K562 (cell line): Measurements from ENCODE around the gene SLCO3A1. TPM values are rescaled to one million over a fixed set of nuclear protein-coding genes. Genes with fewer than 3 reads are reported as not detected.

Experiments used
- ATAC-seq: fragments of 200-7000 bp; cut with Tn5 transposase; 3 replicates; pipeline ENCODE4 v1.9.1; 2020; ENCODE audit warnings: moderate library complexity
- BruUV-seq: library from RNA; stranded (reverse); fragments of 400-500 nt; replicated peaks from 2 replicates; lab custom pipeline; 2021; lab: Mats Ljungman, UMichigan
- CTCF ChIA-PET: fragments of 300-600 bp; formaldehyde crosslinking; extraction: SDS; loops from one replicate; lab custom pipeline; 2021; ENCODE audit warnings: low intra/inter-chr PET ratio; lab: Yijun Ruan, JAX
- POLR2A ChIA-PET: fragments of 300-600, 350-650 bp; sonication (Branson Sonifier 250); formaldehyde crosslinking; extraction: SDS; loops from one replicate; lab custom pipeline; 2021; ENCODE audit warnings: antibody characterized with exemption, inconsistent platforms; lab: Yijun Ruan, JAX
- DNase-seq, 4 experiments: peaks; one replicate each; pipeline versions ENCODE4 v3.0.0 to v3.0.0-alpha.2; 2011 to 2018; ENCODE audit warnings: low spot score in 3 of 4, mixed read lengths in 3 of 4; ENCODE audit errors: extremely low read depth in 1 of 4
- FAIRE-seq: peaks from 2 replicates; lab custom pipeline; 2011; peaks lifted over from hg19 to GRCh38; lab: Jason Lieb, UNC
- H2AFZ ChIP-seq: 2 replicates; pipeline ENCODE4 v1.6.0; 2011; ENCODE audit warnings: low read depth, low read length, control low read depth, inconsistent platforms
- H3K27ac ChIP-seq: fragments of 200-600 bp; 3 replicates; pipeline ENCODE4 v1.8.0; 2011; ENCODE audit warnings: low read depth, mild to moderate bottlenecking, control low read depth, inconsistent platforms, low read length, moderate library complexity, mixed read lengths; ENCODE audit errors: extremely low read depth
- H3K27me3 ChIP-seq, 2 experiments: fragments of 300-600 bp in 1 of 2; 2 replicates in 1 of 2; 3 replicates in 1 of 2; pipeline versions ENCODE4 v1.6.0 to v1.8.0; 2011; ENCODE audit warnings: inconsistent platforms in 2 of 2, low read length in 2 of 2, mild to moderate bottlenecking in 1 of 2, mixed read lengths in 1 of 2, moderate library complexity in 1 of 2; ENCODE audit not compliant: control insufficient read depth in 2 of 2, insufficient read depth in 2 of 2
- H3K36me3 ChIP-seq: fragments of 300-600 bp; 3 replicates; pipeline ENCODE4 v1.8.0; 2011; ENCODE audit warnings: mild to moderate bottlenecking, low read length, inconsistent platforms; ENCODE audit not compliant: control insufficient read depth, insufficient read depth
- H3K4me1 ChIP-seq, 2 experiments: fragments of 200-600 bp in 1 of 2; replicated peaks in 1 of 2; 2 replicates in 1 of 2; 3 replicates in 1 of 2; pipeline versions ENCODE4 v1.5.1 to v1.8.0; 2011; ENCODE audit warnings: inconsistent platforms in 2 of 2, low read length in 2 of 2, mild to moderate bottlenecking in 1 of 2, mixed read lengths in 1 of 2, moderate library complexity in 1 of 2; ENCODE audit not compliant: control insufficient read depth in 2 of 2, insufficient read depth in 2 of 2
- H3K4me2 ChIP-seq: 2 replicates; pipeline ENCODE4 v1.6.1; 2011; ENCODE audit warnings: low read length, control low read depth, inconsistent platforms, mixed read lengths; ENCODE audit not compliant: insufficient read depth
- H3K4me3 ChIP-seq: fragments of 200-600 bp; sonication (generic), shearing (Covaris generic); 2 replicates; pipeline ENCODE4 v1.5.1; 2016; ENCODE audit warnings: control low read depth, inconsistent platforms
- H3K79me2 ChIP-seq: fragments of 200-600 bp; 3 replicates; pipeline ENCODE4 v1.8.0; 2011; ENCODE audit warnings: low read length, inconsistent platforms; ENCODE audit not compliant: control insufficient read depth, insufficient read depth
- H3K9ac ChIP-seq, 2 experiments: 2 replicates each; pipeline versions ENCODE4 v1.6.0 to v1.6.1; 2011; ENCODE audit warnings: low read depth in 2 of 2, low read length in 2 of 2, control low read depth in 1 of 2, inconsistent platforms in 1 of 2, mild to moderate bottlenecking in 1 of 2, mixed read lengths in 1 of 2; ENCODE audit not compliant: insufficient read depth in 1 of 2
- H3K9me1 ChIP-seq: one replicate; pipeline ENCODE4 v1.6.0; 2011; ENCODE audit warnings: inconsistent platforms, mild to moderate bottlenecking, low read length, moderate library complexity; ENCODE audit not compliant: control insufficient read depth, insufficient read depth
- H3K9me3 ChIP-seq: replicated peaks from 2 replicates; pipeline ENCODE4 v1.5.1; 2011; ENCODE audit warnings: low read depth, low read length, inconsistent platforms; ENCODE audit not compliant: control insufficient read depth, insufficient read depth
- H4K20me1 ChIP-seq: replicated peaks from 2 replicates; pipeline ENCODE4 v1.6.1; 2011; ENCODE audit warnings: low read length, inconsistent platforms, mixed read lengths; ENCODE audit not compliant: control insufficient read depth, insufficient read depth
- BRD4 ChIP-seq: fragments of 200-600 bp; sonication (generic); IDR thresholded peaks from 2 replicates; pipeline ENCODE4 v1.6.1; 2017; ENCODE audit warnings: inconsistent platforms
- CHD1 ChIP-seq: fragments of 200-600 bp; sonication (generic); IDR thresholded peaks from one replicate; pipeline ENCODE4 v1.6.1; 2012; ENCODE audit warnings: mild to moderate bottlenecking, moderate library complexity, low read length, inconsistent platforms
- DPF2 ChIP-seq: fragments of 450-650 bp; IDR thresholded peaks from 2 replicates; pipeline ENCODE4 v1.6.1; 2016
- PHF20 ChIP-seq: fragments of 450-650 bp; IDR thresholded peaks from 2 replicates; pipeline ENCODE4 v1.6.1; 2018; ENCODE audit not compliant: partially characterized antibody
- ZFX ChIP-seq: sonication (generic); formaldehyde crosslinking; IDR thresholded peaks from 2 replicates; pipeline ENCODE4 v1.8.0; 2022; ENCODE audit warnings: mild to moderate bottlenecking, missing genetic modification reagents, moderate library complexity
- ZNF146 ChIP-seq: IDR thresholded peaks from one replicate; pipeline ENCODE4 v1.6.1; 2018; ENCODE audit warnings: missing compliant biosample characterization; ENCODE audit not compliant: unreplicated experiment
- ZNF280B ChIP-seq: fragments of 250-450 bp; sonication (Bioruptor Pico); IDR thresholded peaks from 2 replicates; pipeline ENCODE4 v1.5.1; 2021; ENCODE audit warnings: mild to moderate bottlenecking
- WGBS: fragments of 100-300 bp; shearing (Covaris generic); methylation state at CpG from one replicate; pipeline ENCODE4 v1.1.6; 2016; ENCODE audit warnings: low coverage, mixed read lengths; ENCODE audit not compliant: insufficient coverage; ENCODE audit errors: missing lambda C conversion rate; 5-methylcytosine and 5-hydroxymethylcytosine counted together
- in situ Hi-C: fragments of 300-500 bp; cut with MboI; formaldehyde crosslinking; loops from 4 replicates; pipeline ENCODE4 v1.15.0; 2018; ENCODE audit warnings: inconsistent platforms, mixed read lengths
- intact Hi-C: fragments of 100-400 bp; cut with micrococcal nuclease; formaldehyde crosslinking; loops from 2 replicates; pipeline ENCODE4 v1.14.2; 2022
- polyA plus RNA-seq, 8 experiments: library from polyadenylated mRNA; depleted of rRNA in 4 of 8; stranded (reverse) in 5 of 8; unstranded in 3 of 8; fragments of >200 nt; fragmentation: Nextera tagmentation in 2 of 8; fragmentation: Illumina TruSeq in 1 of 8; extraction: Ambion mirVana in 2 of 8; extraction: Trizol in 1 of 8; gene quantifications; 2 replicates each; pipeline versions ENCODE4 v1.2.1 to v1.2.3, GENCODE V29; 2011 to 2014; ENCODE audit warnings: inconsistent platforms in 1 of 8, missing spikeins in 1 of 8
- total RNA-seq, 7 experiments: library from RNA; depleted of rRNA in 6 of 7; stranded (reverse); fragments of >200 nt in 6 of 7; fragmentation: Illumina TruSeq in 2 of 7; extraction: Trizol in 2 of 7; gene quantifications; 2 replicates each; pipeline versions ENCODE4 v1.2.1 to v1.2.3, GENCODE V29; 2011 to 2021; ENCODE audit warnings: low replicate concordance in 1 of 7

SLCO3A1 gene
- total and polyA plus RNA-seq, 9 of the 15 experiments (the other 6 are each of a cell fraction or from before 2014, with no cell fraction given): 0.01 to 0.84 (median 0.06) TPM; not detected in 3

- intact Hi-C loops: no loop called here
- ChIA-PET POLR2A (no interaction called here), CTCF (no interaction called here)
- no peak overlapping the region for H3K4me2 ChIP-seq
- no peaks in the 10 kb centered on the region for H4K20me1 ChIP-seq
- no peaks in the 10 kb centered on the region for H3K79me2 ChIP-seq
- FAIRE-seq: no peak
- no peak for TF ChIP-seq CHD1
- no peak for TF ChIP-seq ZNF146 (CRISPR knock-in tag)
- TF ChIP-seq ZFX (CRISPR knock-in tag): no peak
- TF ChIP-seq DPF2: no peak
- TF ChIP-seq PHF20: no peak
- no peak for TF ChIP-seq ZNF280B (CRISPR knock-in tag)
- TF ChIP-seq BRD4: no peak
- no peak for DNase-seq
- ATAC-seq: no peak
- in situ Hi-C loops: no loop called here
- no peak overlapping the region for H2AFZ ChIP-seq
- peaks cover 0 to 7% of the 10 kb centered on the region in 2 experiments; a peak in 2 of 5 replicates for H3K27me3 ChIP-seq
- H3K4me3 ChIP-seq: no peak overlapping the region
- 0% methylated on average over 3 of the region's 3 CpGs for WGBS
- H3K27ac ChIP-seq: no peak overlapping the region
- H3K36me3 ChIP-seq: no peaks in the 10 kb centered on the region
- H3K9me3 ChIP-seq: no peaks in the 10 kb centered on the region
- H3K9ac ChIP-seq: no peak overlapping the region
- H3K4me1 ChIP-seq: no peaks in the 10 kb centered on the region
- no TSS peak for BruUV-seq
- no peaks in the 10 kb centered on the region for H3K9me1 ChIP-seq
Observed at GRCh38 chr15:91874171-91874570, 20.7 kb downstream of the SLCO3A1 start.
